ENCODE data around the gene NBAS.

The NBAS gene

GRCh38 chr2:15134957-15135356, 426.2 kb downstream of the NBAS start:
- no peak overlapping the region for H3K27ac ChIP-seq (ENCODE audit: insufficient read depth, low read length, poor library complexity, severe bottlenecking)
- no peaks in the 10 kb centered on the region for H3K27me3 ChIP-seq (replicated peaks; ENCODE audit: control insufficient read depth, insufficient read depth, low read length, poor library complexity, severe bottlenecking)
- no peak overlapping the region for H3K4me3 ChIP-seq (ENCODE audit: insufficient read depth, low read depth, low read length, poor library complexity, severe bottlenecking)
- no peaks in the 10 kb centered on the region for H3K4me1 ChIP-seq (ENCODE audit: control insufficient read depth, insufficient read depth, low read length, poor library complexity, severe bottlenecking)
- DNase-seq = no peak
- H3K9me3 ChIP-seq (ENCODE audit: control insufficient read depth, low read length) = no peaks in the 10 kb centered on the region
- H3K36me3 ChIP-seq (ENCODE audit: control insufficient read depth, insufficient read depth, low read length) = no peaks in the 10 kb centered on the region

- Histone ChIP-seq H3K4me3 (ENCODE audit: insufficient read depth, low read depth, low read length, poor library complexity, severe bottlenecking) (no peak overlapping the region), H3K36me3 (ENCODE audit: control insufficient read depth, insufficient read depth, low read length) (no peaks in the 10 kb centered on the region), H3K27me3 (replicated peaks; ENCODE audit: control insufficient read depth, insufficient read depth, low read length, poor library complexity, severe bottlenecking) (no peaks in the 10 kb centered on the region), H3K4me1 (ENCODE audit: control insufficient read depth, insufficient read depth, low read length, poor library complexity, severe bottlenecking) (no peaks in the 10 kb centered on the region), H3K27ac (ENCODE audit: insufficient read depth, low read length, poor library complexity, severe bottlenecking) (no peak overlapping the region), H3K9me3 (ENCODE audit: control insufficient read depth, low read length) (no peaks in the 10 kb centered on the region)
- DNase-seq = no peak
These were observed 427.7 kb downstream of the NBAS start for GRCh38 chr2:15133461-15133860.

- H3K4me1 ChIP-seq (ENCODE audit: control insufficient read depth, insufficient read depth, low read length, poor library complexity, severe bottlenecking) = no peaks in the 10 kb centered on the region
- H3K4me3 ChIP-seq (ENCODE audit: insufficient read depth, low read depth, low read length, poor library complexity, severe bottlenecking) = no peak overlapping the region
- H3K27me3 ChIP-seq (replicated peaks; ENCODE audit: control insufficient read depth, insufficient read depth, low read length, poor library complexity, severe bottlenecking) = no peaks in the 10 kb centered on the region
- H3K36me3 ChIP-seq (ENCODE audit: control insufficient read depth, insufficient read depth, low read length) = no peaks in the 10 kb centered on the region
- no peak overlapping the region for H3K27ac ChIP-seq (ENCODE audit: insufficient read depth, low read length, poor library complexity, severe bottlenecking)
- H3K9me3 ChIP-seq (ENCODE audit: control insufficient read depth, low read length) = no peaks in the 10 kb centered on the region
- DNase-seq = no peak
These were observed 432.3 kb downstream of the NBAS start for GRCh38 chr2:15128846-15129245.

GRCh38 chr2:15127876-15128275, 433.3 kb downstream of the NBAS start:
- H3K27me3 ChIP-seq (replicated peaks; ENCODE audit: control insufficient read depth, insufficient read depth, low read length, poor library complexity, severe bottlenecking) = no peaks in the 10 kb centered on the region
- no peak overlapping the region for H3K27ac ChIP-seq (ENCODE audit: insufficient read depth, low read length, poor library complexity, severe bottlenecking)
- no peaks in the 10 kb centered on the region for H3K36me3 ChIP-seq (ENCODE audit: control insufficient read depth, insufficient read depth, low read length)
- DNase-seq = no peak
- H3K4me3 ChIP-seq (ENCODE audit: insufficient read depth, low read depth, low read length, poor library complexity, severe bottlenecking) = no peak overlapping the region
- no peaks in the 10 kb centered on the region for H3K4me1 ChIP-seq (ENCODE audit: control insufficient read depth, insufficient read depth, low read length, poor library complexity, severe bottlenecking)
- H3K9me3 ChIP-seq (ENCODE audit: control insufficient read depth, low read length) = no peaks in the 10 kb centered on the region

- no peak overlapping the region for H3K27ac ChIP-seq (ENCODE audit: insufficient read depth, low read length, poor library complexity, severe bottlenecking)
- H3K27me3 ChIP-seq (replicated peaks; ENCODE audit: control insufficient read depth, insufficient read depth, low read length, poor library complexity, severe bottlenecking) = no peaks in the 10 kb centered on the region
- H3K4me1 ChIP-seq (ENCODE audit: control insufficient read depth, insufficient read depth, low read length, poor library complexity, severe bottlenecking) = no peaks in the 10 kb centered on the region
These were observed 433.8 kb downstream of the NBAS start for GRCh38 chr2:15127301-15127700.

GRCh38 chr2:15126373-15126772, 434.8 kb downstream of the NBAS start:
- DNase-seq = no peak
- Histone ChIP-seq H3K27me3 (replicated peaks; ENCODE audit: control insufficient read depth, insufficient read depth, low read length, poor library complexity, severe bottlenecking) (no peaks in the 10 kb centered on the region), H3K4me3 (ENCODE audit: insufficient read depth, low read depth, low read length, poor library complexity, severe bottlenecking) (no peak overlapping the region), H3K27ac (ENCODE audit: insufficient read depth, low read length, poor library complexity, severe bottlenecking) (no peak overlapping the region), H3K36me3 (ENCODE audit: control insufficient read depth, insufficient read depth, low read length) (no peaks in the 10 kb centered on the region), H3K4me1 (ENCODE audit: control insufficient read depth, insufficient read depth, low read length, poor library complexity, severe bottlenecking) (no peaks in the 10 kb centered on the region), H3K9me3 (ENCODE audit: control insufficient read depth, low read length) (no peaks in the 10 kb centered on the region)

More at GRCh38 chr2:15127301-15127700, 433.8 kb downstream of the NBAS start:
- H3K4me3 ChIP-seq (ENCODE audit: insufficient read depth, low read depth, low read length, poor library complexity, severe bottlenecking) = no peak overlapping the region
- no peaks in the 10 kb centered on the region for H3K9me3 ChIP-seq (ENCODE audit: control insufficient read depth, low read length)
- no peaks in the 10 kb centered on the region for H3K36me3 ChIP-seq (ENCODE audit: control insufficient read depth, insufficient read depth, low read length)
- DNase-seq = no peak

GRCh38 chr2:15122915-15123314, 438.2 kb downstream of the NBAS start:
- H3K9me3 ChIP-seq (ENCODE audit: control insufficient read depth, low read length) = no peaks in the 10 kb centered on the region
- DNase-seq = no peak
- no peak overlapping the region for H3K27ac ChIP-seq (ENCODE audit: insufficient read depth, low read length, poor library complexity, severe bottlenecking)
- H3K27me3 ChIP-seq (replicated peaks; ENCODE audit: control insufficient read depth, insufficient read depth, low read length, poor library complexity, severe bottlenecking) = no peaks in the 10 kb centered on the region
- H3K36me3 ChIP-seq (ENCODE audit: control insufficient read depth, insufficient read depth, low read length) = no peaks in the 10 kb centered on the region
- H3K4me1 ChIP-seq (ENCODE audit: control insufficient read depth, insufficient read depth, low read length, poor library complexity, severe bottlenecking) = no peaks in the 10 kb centered on the region
- H3K4me3 ChIP-seq (ENCODE audit: insufficient read depth, low read depth, low read length, poor library complexity, severe bottlenecking) = no peak overlapping the region

GRCh38 chr2:15120631-15121030, 440.5 kb downstream of the NBAS start:
- Histone ChIP-seq H3K27ac (ENCODE audit: insufficient read depth, low read length, poor library complexity, severe bottlenecking) (no peak overlapping the region), H3K27me3 (replicated peaks; ENCODE audit: control insufficient read depth, insufficient read depth, low read length, poor library complexity, severe bottlenecking) (no peaks in the 10 kb centered on the region), H3K4me1 (ENCODE audit: control insufficient read depth, insufficient read depth, low read length, poor library complexity, severe bottlenecking) (no peaks in the 10 kb centered on the region), H3K9me3 (ENCODE audit: control insufficient read depth, low read length) (no peaks in the 10 kb centered on the region), H3K36me3 (ENCODE audit: control insufficient read depth, insufficient read depth, low read length) (no peaks in the 10 kb centered on the region), H3K4me3 (ENCODE audit: insufficient read depth, low read depth, low read length, poor library complexity, severe bottlenecking) (no peak overlapping the region)
- no peak for DNase-seq

- H3K27ac ChIP-seq (ENCODE audit: insufficient read depth, low read length, poor library complexity, severe bottlenecking) = no peak overlapping the region
- H3K4me3 ChIP-seq (ENCODE audit: insufficient read depth, low read depth, low read length, poor library complexity, severe bottlenecking) = no peak overlapping the region
- no peaks in the 10 kb centered on the region for H3K27me3 ChIP-seq (replicated peaks; ENCODE audit: control insufficient read depth, insufficient read depth, low read length, poor library complexity, severe bottlenecking)
- H3K9me3 ChIP-seq (ENCODE audit: control insufficient read depth, low read length) = no peaks in the 10 kb centered on the region
- H3K4me1 ChIP-seq (ENCODE audit: control insufficient read depth, insufficient read depth, low read length, poor library complexity, severe bottlenecking) = no peaks in the 10 kb centered on the region
- no peak for DNase-seq
- H3K36me3 ChIP-seq (ENCODE audit: control insufficient read depth, insufficient read depth, low read length) = no peaks in the 10 kb centered on the region
These were observed 441.4 kb downstream of the NBAS start for GRCh38 chr2:15119722-15120175.

- Histone ChIP-seq H3K36me3 (ENCODE audit: control insufficient read depth, insufficient read depth, low read length) (no peaks in the 10 kb centered on the region), H3K27ac (ENCODE audit: insufficient read depth, low read length, poor library complexity, severe bottlenecking) (no peak overlapping the region), H3K4me1 (ENCODE audit: control insufficient read depth, insufficient read depth, low read length, poor library complexity, severe bottlenecking) (no peaks in the 10 kb centered on the region), H3K27me3 (replicated peaks; ENCODE audit: control insufficient read depth, insufficient read depth, low read length, poor library complexity, severe bottlenecking) (no peaks in the 10 kb centered on the region), H3K4me3 (ENCODE audit: insufficient read depth, low read depth, low read length, poor library complexity, severe bottlenecking) (no peak overlapping the region), H3K9me3 (ENCODE audit: control insufficient read depth, low read length) (no peaks in the 10 kb centered on the region)
- no peak for DNase-seq
These were observed 443.6 kb downstream of the NBAS start for GRCh38 chr2:15117409-15118050.
